Neural progenitor cell (in vitro differentiated cells): ENCODE results near the gene JAK1.

Source experiments
- CTCF ChIP-seq: fragments of 200-600 bp; sonication (generic); IDR thresholded peaks from 2 replicates; pipeline ENCODE4 v1.5.1; 2017; ENCODE audit warnings: antibody characterized with exemption, mild to moderate bottlenecking
- EZH2 ChIP-seq: fragments of 200-600 bp; sonication (generic); IDR thresholded peaks from 2 replicates; pipeline ENCODE4 v1.6.1; 2017; ENCODE audit warnings: antibody characterized with exemption, mild to moderate bottlenecking, moderate library complexity
- EZH2phosphoT487 ChIP-seq: fragments of 200-600 bp; sonication (generic); IDR thresholded peaks from 2 replicates; pipeline ENCODE4 v1.6.1; 2017; ENCODE audit warnings: antibody characterized with exemption

GRCh38 chr1:64861611-64862010, 104.7 kb downstream of the JAK1 start:
- TF ChIP-seq CTCF (peak; percentile 57), EZH2phosphoT487 (no peak), EZH2 (no peak)
